ENCODE results near the gene RIPOR1.

Gene RIPOR1

GRCh38 chr16:67482233-67482924 is 46.2 kb upstream of the RIPOR1 start:
- peak overlapping the region; percentile 91 for H3K27ac ChIP-seq (replicated peaks)
- TF ChIP-seq POLR2AphosphoS5 (IDR thresholded peaks at IDR 0.05; ENCODE audit: low read depth) (no peak), SPI1 (IDR thresholded peaks at IDR 0.05; ENCODE audit: borderline replicate concordance, low read depth) (no peak), GABPA (IDR thresholded peaks at IDR 0.05; ENCODE audit: low read depth) (no peak)
- TF ChIP-seq, protein P1, sequence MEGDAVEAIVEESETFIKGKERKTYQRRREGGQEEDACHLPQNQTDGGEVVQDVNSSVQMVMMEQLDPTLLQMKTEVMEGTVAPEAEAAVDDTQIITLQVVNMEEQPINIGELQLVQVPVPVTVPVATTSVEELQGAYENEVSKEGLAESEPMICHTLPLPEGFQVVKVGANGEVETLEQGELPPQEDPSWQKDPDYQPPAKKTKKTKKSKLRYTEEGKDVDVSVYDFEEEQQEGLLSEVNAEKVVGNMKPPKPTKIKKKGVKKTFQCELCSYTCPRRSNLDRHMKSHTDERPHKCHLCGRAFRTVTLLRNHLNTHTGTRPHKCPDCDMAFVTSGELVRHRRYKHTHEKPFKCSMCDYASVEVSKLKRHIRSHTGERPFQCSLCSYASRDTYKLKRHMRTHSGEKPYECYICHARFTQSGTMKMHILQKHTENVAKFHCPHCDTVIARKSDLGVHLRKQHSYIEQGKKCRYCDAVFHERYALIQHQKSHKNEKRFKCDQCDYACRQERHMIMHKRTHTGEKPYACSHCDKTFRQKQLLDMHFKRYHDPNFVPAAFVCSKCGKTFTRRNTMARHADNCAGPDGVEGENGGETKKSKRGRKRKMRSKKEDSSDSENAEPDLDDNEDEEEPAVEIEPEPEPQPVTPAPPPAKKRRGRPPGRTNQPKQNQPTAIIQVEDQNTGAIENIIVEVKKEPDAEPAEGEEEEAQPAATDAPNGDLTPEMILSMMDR (IDR thresholded peaks at IDR 0.05; ENCODE audit: insufficient read depth, low read length), result no peak
- TF ChIP-seq, protein P2, sequence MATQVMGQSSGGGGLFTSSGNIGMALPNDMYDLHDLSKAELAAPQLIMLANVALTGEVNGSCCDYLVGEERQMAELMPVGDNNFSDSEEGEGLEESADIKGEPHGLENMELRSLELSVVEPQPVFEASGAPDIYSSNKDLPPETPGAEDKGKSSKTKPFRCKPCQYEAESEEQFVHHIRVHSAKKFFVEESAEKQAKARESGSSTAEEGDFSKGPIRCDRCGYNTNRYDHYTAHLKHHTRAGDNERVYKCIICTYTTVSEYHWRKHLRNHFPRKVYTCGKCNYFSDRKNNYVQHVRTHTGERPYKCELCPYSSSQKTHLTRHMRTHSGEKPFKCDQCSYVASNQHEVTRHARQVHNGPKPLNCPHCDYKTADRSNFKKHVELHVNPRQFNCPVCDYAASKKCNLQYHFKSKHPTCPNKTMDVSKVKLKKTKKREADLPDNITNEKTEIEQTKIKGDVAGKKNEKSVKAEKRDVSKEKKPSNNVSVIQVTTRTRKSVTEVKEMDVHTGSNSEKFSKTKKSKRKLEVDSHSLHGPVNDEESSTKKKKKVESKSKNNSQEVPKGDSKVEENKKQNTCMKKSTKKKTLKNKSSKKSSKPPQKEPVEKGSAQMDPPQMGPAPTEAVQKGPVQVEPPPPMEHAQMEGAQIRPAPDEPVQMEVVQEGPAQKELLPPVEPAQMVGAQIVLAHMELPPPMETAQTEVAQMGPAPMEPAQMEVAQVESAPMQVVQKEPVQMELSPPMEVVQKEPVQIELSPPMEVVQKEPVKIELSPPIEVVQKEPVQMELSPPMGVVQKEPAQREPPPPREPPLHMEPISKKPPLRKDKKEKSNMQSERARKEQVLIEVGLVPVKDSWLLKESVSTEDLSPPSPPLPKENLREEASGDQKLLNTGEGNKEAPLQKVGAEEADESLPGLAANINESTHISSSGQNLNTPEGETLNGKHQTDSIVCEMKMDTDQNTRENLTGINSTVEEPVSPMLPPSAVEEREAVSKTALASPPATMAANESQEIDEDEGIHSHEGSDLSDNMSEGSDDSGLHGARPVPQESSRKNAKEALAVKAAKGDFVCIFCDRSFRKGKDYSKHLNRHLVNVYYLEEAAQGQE (IDR thresholded peaks at IDR 0.05; ENCODE audit: insufficient replicate concordance, low read depth), result no peak
- H3K27me3 ChIP-seq (ENCODE audit: insufficient read depth, poor library complexity, severe bottlenecking), result no peaks in the 10 kb centered on the region
- no peak for DNase-seq (ENCODE audit: low read depth in 1 of 2, low spot score in 1 of 2)
- peak overlapping the region; percentile 42 for H3K4me3 ChIP-seq (replicated peaks; ENCODE audit: insufficient read depth, low read length)

GRCh38 chr16:67483150-67483549 is 45.5 kb upstream of the RIPOR1 start, which contains the start of gene AGRP:
Gene AGRP, minus strand, starts transcription at chr16:67483547. Its CDS starts 149 bp downstream, at chr16:67483398.
- TF ChIP-seq POLR2AphosphoS5 (IDR thresholded peaks at IDR 0.05; ENCODE audit: low read depth), result no peak
- TF ChIP-seq, protein P2 (IDR thresholded peaks at IDR 0.05; ENCODE audit: insufficient replicate concordance, low read depth), result no peak
- TF ChIP-seq SPI1 (IDR thresholded peaks at IDR 0.05; ENCODE audit: borderline replicate concordance, low read depth), result no peak
- no peak for TF ChIP-seq GABPA (IDR thresholded peaks at IDR 0.05; ENCODE audit: low read depth)
- TF ChIP-seq, protein P1 (IDR thresholded peaks at IDR 0.05; ENCODE audit: insufficient read depth, low read length), result no peak
- H3K4me3 ChIP-seq (replicated peaks; ENCODE audit: insufficient read depth, low read length), result no peak within 1 kb of the TSS
- DNase-seq (ENCODE audit: low read depth in 1 of 2, low spot score in 1 of 2), result no peak
- H3K27me3 ChIP-seq (ENCODE audit: insufficient read depth, poor library complexity, severe bottlenecking), result no peaks in the 10 kb centered on the region
- no peak within 1 kb of the TSS for H3K27ac ChIP-seq (replicated peaks)

GRCh38 chr16:67483731-67484525 is 44.7 kb upstream of the RIPOR1 start:
- H3K27ac ChIP-seq (replicated peaks), result no peak overlapping the region
- no peak for TF ChIP-seq GABPA (IDR thresholded peaks at IDR 0.05; ENCODE audit: low read depth)
- TF ChIP-seq, protein P2 (IDR thresholded peaks at IDR 0.05; ENCODE audit: insufficient replicate concordance, low read depth), result no peak
- TF ChIP-seq SPI1 (IDR thresholded peaks at IDR 0.05; ENCODE audit: borderline replicate concordance, low read depth), result no peak
- TF ChIP-seq, protein P1 (IDR thresholded peaks at IDR 0.05; ENCODE audit: insufficient read depth, low read length), result no peak
- no peak for TF ChIP-seq POLR2AphosphoS5 (IDR thresholded peaks at IDR 0.05; ENCODE audit: low read depth)
- H3K27me3 ChIP-seq (ENCODE audit: insufficient read depth, poor library complexity, severe bottlenecking), result no peaks in the 10 kb centered on the region
- H3K4me3 ChIP-seq (replicated peaks; ENCODE audit: insufficient read depth, low read length), result no peak overlapping the region
- DNase-seq (ENCODE audit: low read depth in 1 of 2, low spot score in 1 of 2), result no peak
